CD8-positive, alpha-beta memory T cell (primary cell): ENCODE data around the gene CTNNA2. TPM values are rescaled to one million over a fixed set of nuclear protein-coding genes. Genes with fewer than 3 reads are reported as not detected.

Experiments used
- CTCF ChIA-PET: fragments of 350-600 bp; sonication (Branson Sonifier 250); formaldehyde crosslinking; loops from one replicate; lab custom pipeline; 2021; ENCODE audit warnings: antibody characterized with exemption; lab: Charles Lee
- POLR2A ChIA-PET: fragments of 350-600 bp; sonication (Branson Sonifier 250); formaldehyde crosslinking; loops from one replicate; lab custom pipeline; 2021; ENCODE audit warnings: antibody characterized with exemption; lab: Charles Lee
- DNase-seq, 5 donors: peaks; one replicate each; pipeline versions ENCODE4 v3.0.0 to v3.0.0-alpha.2; 2020 to 2022; ENCODE audit warnings: mixed read lengths in 1 of 5
- H3K27ac ChIP-seq: one replicate; pipeline ENCODE4 v1.7.0; 2013; ENCODE audit warnings: low read depth, mild to moderate bottlenecking, low read length, moderate library complexity
- H3K27me3 ChIP-seq: 2 replicates; pipeline ENCODE4 v1.7.0; 2013; ENCODE audit warnings: low read length, mild to moderate bottlenecking; ENCODE audit not compliant: insufficient read depth, poor library complexity, severe bottlenecking
- H3K36me3 ChIP-seq: 2 replicates; pipeline ENCODE4 v1.7.0; 2013; ENCODE audit warnings: mild to moderate bottlenecking, low read length, moderate library complexity; ENCODE audit not compliant: insufficient read depth
- H3K4me1 ChIP-seq: 2 replicates; pipeline ENCODE4 v1.7.0; 2013; ENCODE audit warnings: mild to moderate bottlenecking, low read length, moderate library complexity; ENCODE audit not compliant: insufficient read depth
- H3K4me3 ChIP-seq: 2 replicates; pipeline ENCODE4 v1.7.0; 2013; ENCODE audit warnings: mild to moderate bottlenecking, low read length
- H3K9me3 ChIP-seq: 2 replicates; pipeline ENCODE4 v1.7.0; 2013; ENCODE audit warnings: mild to moderate bottlenecking, low read length
- H3K27ac Mint-ChIP-seq, 8 donors: one replicate each; pipeline ENCODE4 v1.8.0; 2020 to 2021; ENCODE audit warnings: mixed read lengths in 8 of 8, mild to moderate bottlenecking in 6 of 8, inconsistent platforms in 3 of 8, moderate library complexity in 3 of 8
- H3K27me3 Mint-ChIP-seq, 2 donors: one replicate each; pipeline ENCODE4 v1.8.0; 2020 to 2021; ENCODE audit warnings: mixed read lengths in 2 of 2, mild to moderate bottlenecking in 1 of 2, moderate library complexity in 1 of 2
- H3K36me3 Mint-ChIP-seq, 3 donors: one replicate each; pipeline ENCODE4 v1.8.0; 2020 to 2021; ENCODE audit warnings: mixed read lengths in 3 of 3, inconsistent platforms in 1 of 3, mild to moderate bottlenecking in 1 of 3
- H3K4me1 Mint-ChIP-seq, 3 donors: one replicate each; pipeline ENCODE4 v1.8.0; 2020 to 2021; ENCODE audit warnings: mixed read lengths in 3 of 3, inconsistent platforms in 1 of 3, mild to moderate bottlenecking in 1 of 3
- H3K4me3 Mint-ChIP-seq, 7 donors: one replicate each; pipeline ENCODE4 v1.8.0; 2020 to 2021; ENCODE audit warnings: mixed read lengths in 7 of 7, mild to moderate bottlenecking in 6 of 7, moderate library complexity in 4 of 7, inconsistent platforms in 2 of 7
- H3K9me3 Mint-ChIP-seq, 5 donors: one replicate each; pipeline ENCODE4 v1.8.0; 2020 to 2022; ENCODE audit warnings: mixed read lengths in 5 of 5, mild to moderate bottlenecking in 3 of 5, moderate library complexity in 2 of 5, inconsistent platforms in 1 of 5
- polyA plus RNA-seq: library from polyadenylated mRNA; unstranded; fragments of 300-500 nt; fragmentation: Illumina TruSeq; gene quantifications from one replicate; pipeline ENCODE4 v1.2.3, GENCODE V29; 2021
- total RNA-seq, 2 experiments: library from RNA; stranded (reverse); gene quantifications; one replicate each; pipeline ENCODE4 v1.2.3, GENCODE V29; 2021

The CTNNA2 gene
- total and polyA plus RNA-seq, 3 experiments from 2014 or later, result not detected

GRCh38 chr2:79716266-79716665 lies 203.4 kb downstream of the CTNNA2 start:
- H3K27me3 Mint-ChIP-seq, result no peaks in the 10 kb centered on the region
- H3K36me3 Mint-ChIP-seq, result no peaks in the 10 kb centered on the region
- H3K27me3 ChIP-seq, result no peaks in the 10 kb centered on the region
- no peak for DNase-seq
- H3K9me3 ChIP-seq, result no peaks in the 10 kb centered on the region
- no peak overlapping the region for H3K4me3 ChIP-seq
- H3K9me3 Mint-ChIP-seq, result peaks cover 5 to 18% (median 9%) of the 10 kb centered on the region in 5 donors
- no peak overlapping the region for H3K27ac ChIP-seq
- POLR2A ChIA-PET, result no interaction called here
- H3K27ac Mint-ChIP-seq, result no peak overlapping the region
- no peak overlapping the region for H3K4me3 Mint-ChIP-seq
- no peaks in the 10 kb centered on the region for H3K4me1 Mint-ChIP-seq
- no peaks in the 10 kb centered on the region for H3K36me3 ChIP-seq
- CTCF ChIA-PET, result no interaction called here
- no peaks in the 10 kb centered on the region for H3K4me1 ChIP-seq

GRCh38 chr2:79717364-79718007 lies 204.6 kb downstream of the CTNNA2 start:
- no peaks in the 10 kb centered on the region for H3K27me3 ChIP-seq
- no peaks in the 10 kb centered on the region for H3K4me1 ChIP-seq
- Mint-ChIP-seq H3K27me3 (no peaks in the 10 kb centered on the region), H3K4me1 (no peaks in the 10 kb centered on the region), H3K36me3 (no peaks in the 10 kb centered on the region), H3K27ac (no peak overlapping the region), H3K9me3 (peaks cover 5 to 18% (median 10%) of the 10 kb centered on the region in 5 donors), H3K4me3 (no peak overlapping the region)
- no peak overlapping the region for H3K27ac ChIP-seq
- ChIA-PET CTCF (no interaction called here), POLR2A (no interaction called here)
- H3K9me3 ChIP-seq, result no peaks in the 10 kb centered on the region
- H3K4me3 ChIP-seq, result no peak overlapping the region
- no peak for DNase-seq
- no peaks in the 10 kb centered on the region for H3K36me3 ChIP-seq

- Histone ChIP-seq H3K9me3 (peaks cover 6% of the 10 kb centered on the region), H3K27me3 (no peaks in the 10 kb centered on the region), H3K4me1 (no peaks in the 10 kb centered on the region), H3K4me3 (no peak overlapping the region), H3K27ac (no peak overlapping the region), H3K36me3 (no peaks in the 10 kb centered on the region)
- no peaks in the 10 kb centered on the region for H3K27me3 Mint-ChIP-seq
- DNase-seq, result no peak
- POLR2A ChIA-PET, result no interaction called here
- no peaks in the 10 kb centered on the region for H3K36me3 Mint-ChIP-seq
- no peak overlapping the region for H3K4me3 Mint-ChIP-seq
- CTCF ChIA-PET, result no interaction called here
- no peaks in the 10 kb centered on the region for H3K4me1 Mint-ChIP-seq
- H3K27ac Mint-ChIP-seq, result no peak overlapping the region
- H3K9me3 Mint-ChIP-seq, result peaks cover 0 to 16% (median 14%) of the 10 kb centered on the region in 5 donors
Observed at GRCh38 chr2:79721061-79721460, 208.2 kb downstream of the CTNNA2 start.

GRCh38 chr2:79721966-79722365 lies 209.1 kb downstream of the CTNNA2 start:
- Mint-ChIP-seq H3K4me3 (no peak overlapping the region), H3K36me3 (no peaks in the 10 kb centered on the region), H3K27ac (no peak overlapping the region), H3K9me3 (peaks cover 0 to 16% (median 9%) of the 10 kb centered on the region in 5 donors), H3K4me1 (no peaks in the 10 kb centered on the region), H3K27me3 (no peaks in the 10 kb centered on the region)
- Histone ChIP-seq H3K36me3 (no peaks in the 10 kb centered on the region), H3K27ac (no peak overlapping the region), H3K27me3 (no peaks in the 10 kb centered on the region), H3K4me1 (no peaks in the 10 kb centered on the region), H3K4me3 (no peak overlapping the region), H3K9me3 (peaks cover 6% of the 10 kb centered on the region)
- ChIA-PET POLR2A (no interaction called here), CTCF (no interaction called here)
- no peak for DNase-seq

DNA sequence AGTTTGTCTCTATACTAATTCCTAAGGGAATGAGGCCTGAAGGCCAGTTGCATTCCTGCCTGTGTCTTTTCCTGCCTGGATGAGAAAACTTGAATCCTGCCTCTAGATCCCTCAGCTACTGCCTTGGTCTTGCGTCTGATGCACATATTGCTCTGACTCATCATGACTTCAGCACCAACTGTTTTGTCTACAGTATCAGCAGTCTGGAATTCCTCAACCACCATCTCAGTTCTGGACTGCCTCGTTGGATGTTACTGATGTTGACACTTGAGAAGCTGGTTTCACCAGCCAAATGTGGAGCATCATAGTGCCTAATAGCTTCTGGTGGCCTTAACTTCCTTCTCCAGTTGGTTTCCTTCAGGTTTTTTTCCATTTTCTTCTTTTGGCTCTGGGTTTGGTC lies 211.0 kb downstream of the CTNNA2 start:
- ChIA-PET CTCF (no interaction called here), POLR2A (no interaction called here)
- Histone ChIP-seq H3K4me3 (no peak overlapping the region), H3K4me1 (no peaks in the 10 kb centered on the region), H3K27ac (no peak overlapping the region), H3K27me3 (no peaks in the 10 kb centered on the region), H3K9me3 (peaks cover 6% of the 10 kb centered on the region), H3K36me3 (no peaks in the 10 kb centered on the region)
- no peaks in the 10 kb centered on the region for H3K36me3 Mint-ChIP-seq
- no peaks in the 10 kb centered on the region for H3K27me3 Mint-ChIP-seq
- H3K4me3 Mint-ChIP-seq, result no peak overlapping the region
- H3K9me3 Mint-ChIP-seq, result peaks cover 0 to 19% (median 6%) of the 10 kb centered on the region in 5 donors
- H3K4me1 Mint-ChIP-seq, result no peaks in the 10 kb centered on the region
- H3K27ac Mint-ChIP-seq, result no peak overlapping the region
- DNase-seq, result no peak

DNA sequence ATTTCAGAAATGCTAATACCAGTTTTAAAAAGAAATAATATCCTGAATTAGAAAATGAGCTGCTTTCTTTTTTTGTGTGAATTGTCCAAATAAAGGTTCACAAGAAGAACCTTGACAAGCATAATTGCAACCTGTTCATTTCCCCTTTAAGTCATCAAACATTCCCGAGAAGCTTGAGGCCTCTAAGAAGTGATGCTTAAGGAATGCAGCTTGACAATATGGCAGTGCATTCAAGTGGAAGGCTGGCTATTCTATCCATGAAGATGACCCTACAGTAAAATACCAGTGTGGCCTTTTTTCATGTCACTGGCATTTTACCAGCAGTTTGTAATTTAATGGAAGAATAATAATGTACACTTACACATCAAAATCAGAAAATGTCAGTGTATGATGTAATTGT lies 216.7 kb downstream of the CTNNA2 start:
- H3K36me3 Mint-ChIP-seq, result no peaks in the 10 kb centered on the region
- no peaks in the 10 kb centered on the region for H3K27me3 Mint-ChIP-seq
- Histone ChIP-seq H3K9me3 (peaks cover 6% of the 10 kb centered on the region), H3K4me3 (no peak overlapping the region), H3K36me3 (no peaks in the 10 kb centered on the region), H3K27me3 (no peaks in the 10 kb centered on the region), H3K4me1 (no peaks in the 10 kb centered on the region), H3K27ac (no peak overlapping the region)
- peaks cover 0 to 17% (median 5%) of the 10 kb centered on the region in 5 donors for H3K9me3 Mint-ChIP-seq
- H3K4me1 Mint-ChIP-seq, result no peaks in the 10 kb centered on the region
- H3K27ac Mint-ChIP-seq, result no peak overlapping the region
- POLR2A ChIA-PET, result no interaction called here
- DNase-seq, result no peak
- no peak overlapping the region for H3K4me3 Mint-ChIP-seq
- CTCF ChIA-PET, result no interaction called here

DNA sequence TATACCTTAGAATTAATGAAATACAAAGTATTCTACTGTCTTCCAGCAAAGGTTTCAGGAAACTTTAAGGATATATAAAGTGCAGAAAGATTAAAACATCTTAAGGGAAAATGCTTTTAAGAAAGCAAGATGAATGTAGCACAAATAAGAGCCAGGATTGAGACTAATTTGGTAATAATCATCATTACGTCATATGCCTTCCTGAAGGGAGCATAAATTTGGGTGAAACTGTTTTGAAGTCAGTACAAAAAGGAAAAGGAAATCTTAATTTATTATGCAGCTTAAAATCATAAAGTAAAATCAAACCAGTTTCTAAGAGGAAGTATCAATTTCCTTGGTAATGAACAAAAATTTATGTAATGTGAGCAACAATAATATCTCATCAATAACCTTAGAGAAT lies 221.7 kb downstream of the CTNNA2 start:
- no peaks in the 10 kb centered on the region for H3K9me3 ChIP-seq
- H3K4me3 ChIP-seq, result no peak overlapping the region
- Mint-ChIP-seq H3K4me3 (no peak overlapping the region), H3K4me1 (no peaks in the 10 kb centered on the region), H3K27me3 (no peaks in the 10 kb centered on the region), H3K9me3 (peaks cover 4 to 20% (median 7%) of the 10 kb centered on the region in 5 donors), H3K27ac (no peak overlapping the region), H3K36me3 (no peaks in the 10 kb centered on the region)
- H3K36me3 ChIP-seq, result no peaks in the 10 kb centered on the region
- no peak overlapping the region for H3K27ac ChIP-seq
- no peak for DNase-seq
- no peaks in the 10 kb centered on the region for H3K4me1 ChIP-seq
- POLR2A ChIA-PET, result no interaction called here
- no peaks in the 10 kb centered on the region for H3K27me3 ChIP-seq
- CTCF ChIA-PET, result no interaction called here

DNA sequence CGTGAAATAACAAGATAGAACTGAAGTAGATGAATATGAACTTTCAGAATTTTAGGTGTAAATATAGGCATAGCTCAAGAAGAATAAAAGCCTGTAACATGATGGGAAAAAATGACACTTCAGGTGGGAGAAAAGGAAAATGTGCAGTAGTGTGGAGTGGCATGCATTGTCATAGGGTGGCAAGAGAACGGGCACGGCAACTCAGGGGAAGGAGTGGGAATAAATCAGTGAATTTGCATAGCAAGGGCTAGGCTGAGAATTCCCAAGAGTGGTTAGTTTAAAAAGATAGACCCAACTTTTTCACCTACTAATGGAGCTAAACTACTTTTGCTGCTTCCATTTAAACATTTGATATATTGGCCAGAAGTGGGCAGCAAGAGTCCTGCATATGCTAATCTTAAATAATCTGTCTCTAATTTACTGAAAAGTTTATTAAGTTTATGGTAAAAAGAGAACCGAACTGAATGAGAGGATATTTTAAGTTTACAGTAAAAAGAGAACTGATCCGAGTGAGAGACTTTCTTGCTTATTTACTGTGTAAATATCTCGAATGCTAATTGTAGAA lies 228.1 kb downstream of the CTNNA2 start:
- Mint-ChIP-seq H3K27ac (no peak overlapping the region), H3K27me3 (no peaks in the 10 kb centered on the region), H3K36me3 (no peaks in the 10 kb centered on the region), H3K4me3 (no peak overlapping the region), H3K9me3 (peaks cover 7 to 34% (median 10%) of the 10 kb centered on the region in 5 donors), H3K4me1 (no peaks in the 10 kb centered on the region)
- Histone ChIP-seq H3K9me3 (no peaks in the 10 kb centered on the region), H3K27ac (no peak overlapping the region), H3K4me3 (no peak overlapping the region), H3K27me3 (no peaks in the 10 kb centered on the region), H3K36me3 (no peaks in the 10 kb centered on the region), H3K4me1 (no peaks in the 10 kb centered on the region)
- POLR2A ChIA-PET, result no interaction called here
- DNase-seq, result no peak
- CTCF ChIA-PET, result no interaction called here
